Kidney glomerular epithelial cell (primary cell): Measurements from ENCODE around the gene DERL2.
A peak's percentile ranks its signal among the peaks of the same experiment; 100 is the strongest.
"Not testable (repeated sequence)": the region's sequence is repeated elsewhere in the genome, so short reads cannot be mapped to it uniquely, and the experiment has no call there.

Experiments used
- DNase-seq: peaks from one replicate; lab custom pipeline; 2025; lab: John Stamatoyannopoulos, UW

The DERL2 gene

DNA sequence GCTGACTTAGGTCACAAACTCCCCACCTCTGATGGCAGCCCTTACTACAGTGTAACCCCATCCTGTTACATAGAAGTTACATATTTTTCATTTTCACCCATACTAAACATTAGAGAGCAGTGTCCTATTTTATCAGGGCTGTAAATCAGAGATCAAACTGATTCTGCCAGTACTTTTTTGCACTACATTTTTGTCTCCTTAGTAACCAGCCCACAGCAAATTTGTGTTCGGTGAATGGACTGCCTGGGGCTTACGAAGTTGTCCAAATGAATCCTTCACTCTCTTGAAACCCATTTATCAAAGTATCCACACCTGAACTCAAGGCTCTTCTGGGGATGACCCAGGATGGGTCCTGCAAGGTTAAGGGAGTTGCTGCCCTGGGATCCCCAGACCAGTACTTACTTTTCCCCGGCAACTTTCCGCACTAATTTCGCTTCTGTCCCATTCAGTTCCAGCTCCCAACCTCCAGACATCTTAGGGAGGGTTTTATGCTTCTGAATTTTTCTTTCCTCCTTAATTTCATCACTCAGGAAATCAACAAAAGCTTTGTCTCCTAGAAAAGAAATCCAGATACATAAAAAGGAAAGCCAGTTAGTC lies 48.2 kb downstream of the DERL2 start:
- DNase-seq, result no peak

DNA sequence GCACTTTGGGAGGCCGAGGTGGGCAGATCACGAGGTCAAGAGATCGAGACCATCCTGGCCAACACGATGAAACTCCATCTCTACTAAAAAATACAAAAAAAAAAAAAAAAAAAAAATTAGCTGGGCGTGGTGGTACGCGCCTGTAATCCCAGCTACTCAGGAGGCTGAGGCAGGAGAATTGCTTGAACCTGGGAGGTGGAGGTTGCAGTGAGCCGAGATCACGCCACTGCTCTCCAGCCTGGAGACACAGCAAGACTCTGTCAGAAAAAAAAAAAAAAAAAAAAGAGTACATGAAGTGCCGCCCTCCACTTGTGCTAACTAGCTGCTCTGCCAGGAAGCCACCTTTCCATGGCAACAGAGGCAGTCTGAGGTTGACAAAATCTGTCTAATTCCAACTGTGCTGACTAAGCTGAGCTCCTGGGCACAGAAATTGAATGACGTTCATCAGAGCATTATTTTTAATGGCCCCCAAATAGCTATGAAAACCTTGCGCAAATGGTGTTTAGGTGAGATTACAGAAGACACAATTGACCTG lies 50.1 kb downstream of the DERL2 start:
- not testable (repeated sequence) for DNase-seq

DNA sequence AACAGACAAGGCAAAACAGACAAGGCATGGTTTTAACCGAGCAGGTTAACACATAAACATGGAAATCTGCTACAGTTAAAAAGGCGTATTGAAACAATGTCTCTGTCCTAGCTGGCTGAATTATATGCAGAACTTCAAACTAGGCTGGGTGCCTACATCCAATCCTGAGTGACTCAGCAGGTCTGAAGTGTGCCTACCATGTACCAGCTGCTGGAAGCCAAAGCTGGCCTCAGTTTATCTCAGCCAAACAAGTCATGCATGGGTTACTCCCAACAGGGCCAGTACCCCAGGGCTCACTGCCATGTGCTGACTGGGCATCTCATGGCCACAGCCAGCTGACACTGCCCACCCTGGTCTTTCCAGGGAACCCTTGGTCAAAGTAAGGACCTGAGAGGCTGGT lies 51.0 kb downstream of the DERL2 start:
- DNase-seq, result no peak

DNA sequence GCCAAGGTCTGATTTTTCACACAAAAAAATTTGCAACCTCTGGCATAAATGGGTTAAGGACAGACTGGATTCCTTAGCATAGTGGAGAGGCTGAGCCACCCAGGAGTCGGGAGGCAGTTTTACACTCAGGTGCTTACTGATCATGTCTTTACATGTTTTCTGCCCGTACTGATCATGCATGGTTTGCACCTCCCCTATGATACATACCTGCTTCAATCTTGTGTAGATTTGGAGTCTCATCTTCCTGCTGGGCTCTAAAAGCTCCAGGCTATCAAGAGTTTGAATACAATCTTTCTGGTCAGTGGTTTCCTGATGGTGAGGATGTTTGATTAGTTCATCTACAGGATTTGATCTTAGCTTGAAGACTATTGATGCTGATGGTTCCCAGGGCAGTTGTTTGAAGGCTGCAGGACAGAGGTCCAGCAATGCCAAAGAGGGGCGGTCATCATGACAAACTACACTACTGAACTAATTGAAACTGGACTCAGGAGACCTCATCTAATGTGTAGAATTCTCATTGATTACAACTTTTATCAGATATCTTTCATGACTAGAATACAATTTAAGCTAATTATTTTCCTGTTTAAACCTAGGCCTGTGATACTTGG lies 53.9 kb downstream of the DERL2 start:
- DNase-seq, result no peak

DNA sequence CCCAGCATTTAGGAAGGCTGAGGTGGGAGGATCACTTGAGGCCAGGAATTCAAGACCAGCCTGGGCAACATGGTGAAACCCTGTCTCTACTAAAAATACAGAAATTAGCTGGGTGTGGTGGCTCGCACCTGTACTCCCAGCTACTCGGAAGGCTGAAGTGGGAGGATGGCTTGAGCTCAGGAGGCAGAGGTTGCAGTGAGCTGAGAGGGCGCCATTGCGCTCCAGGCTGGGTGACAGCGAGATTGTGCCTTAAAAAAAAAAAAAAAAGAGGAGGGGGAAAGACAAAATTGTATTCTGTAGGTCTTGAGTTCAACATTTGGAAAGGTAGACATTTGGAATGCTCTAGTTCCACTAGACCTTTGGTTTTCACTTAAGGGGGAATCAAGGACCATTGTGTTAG lies 54.7 kb downstream of the DERL2 start:
- not testable (repeated sequence) for DNase-seq

DNA sequence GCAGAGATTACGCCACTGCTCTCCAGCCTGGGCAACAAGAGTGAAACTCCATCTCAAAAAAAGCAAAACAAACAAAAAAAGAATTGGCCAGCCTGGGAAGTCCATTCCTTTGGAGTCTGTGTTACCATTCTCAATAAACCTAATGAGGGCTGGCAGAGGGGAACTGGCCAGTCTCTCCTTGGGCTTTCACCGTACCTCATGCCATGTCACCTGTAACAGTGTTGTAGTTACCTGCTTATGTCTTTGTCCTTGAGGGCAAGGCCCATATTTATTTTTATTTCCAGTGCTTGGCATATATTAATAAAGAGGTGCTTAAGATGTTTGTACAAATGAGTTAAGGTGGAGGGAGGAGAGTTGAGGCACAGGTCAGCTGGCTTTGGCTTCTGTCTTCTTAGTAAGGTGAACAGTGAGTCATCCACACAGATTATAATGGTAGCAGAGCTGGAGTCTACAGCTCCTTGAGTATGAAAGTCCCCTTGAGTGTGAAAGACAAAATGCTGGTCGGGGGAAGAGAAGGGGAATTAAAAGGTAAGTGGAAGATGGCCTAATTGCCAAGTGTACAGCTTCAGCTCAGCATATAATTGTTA lies 55.5 kb downstream of the DERL2 start:
- no peak for DNase-seq

DNA sequence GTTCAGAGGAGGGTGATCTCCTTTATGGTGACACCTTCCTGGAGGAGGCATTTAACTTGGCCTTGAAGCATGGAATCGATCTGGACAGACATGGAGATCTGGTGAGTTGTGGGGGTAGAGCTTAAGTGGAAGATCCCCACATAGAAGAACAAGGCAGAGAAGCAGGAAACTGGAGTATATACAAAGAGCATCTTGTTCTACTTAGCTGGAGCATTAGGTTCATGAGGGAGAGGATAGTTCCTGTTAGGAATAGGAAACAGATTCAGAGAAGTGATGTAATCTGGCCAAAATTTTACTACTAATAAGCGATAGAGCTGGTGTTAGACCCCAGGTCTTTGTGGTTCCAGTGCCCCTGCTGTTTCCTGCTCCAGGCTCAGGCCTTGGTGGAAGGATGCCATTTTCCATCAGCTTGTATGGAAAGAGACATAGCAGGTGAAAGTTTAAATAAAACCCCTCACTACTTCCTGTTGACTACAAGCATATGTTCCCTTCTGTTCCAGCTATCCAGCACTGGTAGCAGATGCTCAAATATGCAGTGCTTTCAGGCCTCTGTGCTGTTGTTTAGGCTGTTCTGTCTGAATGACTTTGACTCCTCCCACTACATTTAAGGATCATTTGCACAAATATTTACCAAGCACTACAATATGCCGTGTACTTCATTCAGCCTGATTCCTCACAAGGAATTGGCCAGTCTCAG lies 56.6 kb downstream of the DERL2 start:
- no peak for DNase-seq

DNA sequence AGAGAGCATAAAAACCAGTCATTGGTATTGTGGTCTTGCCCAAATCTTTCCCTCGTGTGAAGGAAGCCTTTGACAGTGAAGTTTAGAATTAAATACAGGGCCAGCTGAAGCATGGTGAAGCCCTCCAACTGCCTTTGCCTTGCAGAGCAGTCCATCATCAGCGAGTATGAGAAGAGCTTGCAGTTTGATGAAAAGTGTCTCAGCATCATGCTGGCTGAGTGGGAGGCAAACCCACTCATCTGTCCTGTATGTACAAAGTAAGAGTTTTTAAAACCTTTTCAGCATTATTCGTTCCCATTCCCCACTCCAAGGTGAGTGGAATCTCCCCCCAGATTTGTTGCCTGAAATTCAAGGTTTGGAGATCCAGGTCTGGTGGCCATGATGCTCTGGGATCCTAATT lies 60.2 kb downstream of the DERL2 start:
- DNase-seq, result no peak

DNA sequence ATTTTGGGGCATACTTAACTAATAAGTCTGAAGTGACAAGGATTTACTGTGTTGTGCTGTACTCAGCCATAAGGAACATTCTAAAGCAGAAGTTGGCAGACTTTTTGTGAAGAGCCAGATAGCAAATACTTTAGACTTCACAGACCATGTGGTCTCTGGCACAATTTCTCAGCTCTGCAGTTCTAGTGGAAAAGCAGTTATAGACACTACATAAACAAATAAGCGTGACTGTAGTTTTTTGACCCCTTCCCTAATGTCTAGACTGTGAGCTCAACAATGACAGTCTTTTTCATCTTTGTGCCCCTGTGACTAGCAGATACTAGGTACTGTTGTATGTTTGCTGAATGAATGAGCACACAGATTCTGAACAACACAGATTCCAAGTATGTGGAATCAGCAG lies 61.1 kb downstream of the DERL2 start:
- no peak for DNase-seq

DNA sequence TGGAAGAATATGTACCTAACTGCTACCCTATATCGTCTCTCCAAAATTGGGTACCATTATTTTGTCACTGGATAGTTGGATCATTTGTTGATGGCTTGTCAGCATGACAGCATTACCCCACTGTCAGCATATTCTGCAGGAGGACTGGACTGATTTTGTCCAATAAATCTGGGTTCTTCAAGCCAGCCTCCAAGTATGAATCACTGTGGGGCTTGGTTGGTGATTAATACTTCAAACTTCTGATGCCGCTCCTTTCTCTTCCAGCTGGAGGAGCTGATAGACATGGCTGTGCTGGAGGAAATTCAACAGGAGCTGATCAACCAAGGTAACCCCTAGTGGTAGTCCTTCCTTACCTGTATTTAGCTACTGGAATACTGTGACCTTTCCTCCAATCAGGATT lies 63.5 kb downstream of the DERL2 start:
- peak; percentile 80 for DNase-seq
